Stomach (tissue), 4 donors: ENCODE measurements around the gene SUPT3H.

Source experiments
- POLR2AphosphoS5 ChIP-seq, 3 donors: sonication (generic); formaldehyde crosslinking; IDR thresholded peaks; one replicate each; pipeline ENCODE4 v1.6.1; 2016; ENCODE audit warnings: antibody characterized with exemption in 3 of 3
- TF ChIP-seq, protein P1 (sequence below), 7 experiments: fragments of 450-650 bp in 4 of 7; fragments of 200-600 bp in 3 of 7; sonication (generic) in 3 of 7; IDR thresholded peaks; one replicate each; pipeline ENCODE4 v1.5.1; 2016 to 2019; ENCODE audit warnings: antibody characterized with exemption in 7 of 7, control low read depth in 2 of 7, mild to moderate bottlenecking in 1 of 7

GRCh38 chr6:45400021-45400420 is 22.3 kb upstream of the SUPT3H start:
- TF ChIP-seq, protein P1, sequence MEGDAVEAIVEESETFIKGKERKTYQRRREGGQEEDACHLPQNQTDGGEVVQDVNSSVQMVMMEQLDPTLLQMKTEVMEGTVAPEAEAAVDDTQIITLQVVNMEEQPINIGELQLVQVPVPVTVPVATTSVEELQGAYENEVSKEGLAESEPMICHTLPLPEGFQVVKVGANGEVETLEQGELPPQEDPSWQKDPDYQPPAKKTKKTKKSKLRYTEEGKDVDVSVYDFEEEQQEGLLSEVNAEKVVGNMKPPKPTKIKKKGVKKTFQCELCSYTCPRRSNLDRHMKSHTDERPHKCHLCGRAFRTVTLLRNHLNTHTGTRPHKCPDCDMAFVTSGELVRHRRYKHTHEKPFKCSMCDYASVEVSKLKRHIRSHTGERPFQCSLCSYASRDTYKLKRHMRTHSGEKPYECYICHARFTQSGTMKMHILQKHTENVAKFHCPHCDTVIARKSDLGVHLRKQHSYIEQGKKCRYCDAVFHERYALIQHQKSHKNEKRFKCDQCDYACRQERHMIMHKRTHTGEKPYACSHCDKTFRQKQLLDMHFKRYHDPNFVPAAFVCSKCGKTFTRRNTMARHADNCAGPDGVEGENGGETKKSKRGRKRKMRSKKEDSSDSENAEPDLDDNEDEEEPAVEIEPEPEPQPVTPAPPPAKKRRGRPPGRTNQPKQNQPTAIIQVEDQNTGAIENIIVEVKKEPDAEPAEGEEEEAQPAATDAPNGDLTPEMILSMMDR (IDR thresholded peaks at IDR 0.05) = no peak
- TF ChIP-seq POLR2AphosphoS5 (IDR thresholded peaks at IDR 0.05) = no peak
